HepG2 (cell line): ENCODE data around the gene SPAG4. TPM values are rescaled to one million over a fixed set of nuclear protein-coding genes. Genes with fewer than 3 reads are reported as not detected.
A peak's percentile ranks its signal among the peaks of the same experiment; 100 is the strongest.

Experiments used
- CHD2 ChIP-seq: IDR thresholded peaks from 2 replicates; pipeline ENCODE4 v1.6.1; 2011; ENCODE audit warnings: low read depth, low read length, improper control_type of control experiment
- GPBP1L1 ChIP-seq: sonication (generic); formaldehyde crosslinking; IDR thresholded peaks from 2 replicates; pipeline ENCODE4 v1.5.0; 2020; ENCODE audit warnings: mild to moderate bottlenecking, missing genetic modification reagents
- GTF2F1 ChIP-seq: fragments of 150-350 bp; IDR thresholded peaks from 2 replicates; pipeline ENCODE4 v1.6.1; 2014; ENCODE audit warnings: low read length
- HMG20A ChIP-seq: IDR thresholded peaks from 2 replicates; pipeline ENCODE4 v1.6.1; 2016; ENCODE audit warnings: borderline replicate concordance
- MIER3 ChIP-seq: IDR thresholded peaks from 2 replicates; pipeline ENCODE4 v1.6.1; 2016; ENCODE audit warnings: missing compliant biosample characterization, borderline replicate concordance
- NR2F2 ChIP-seq: IDR thresholded peaks from 2 replicates; pipeline ENCODE4 v1.6.1; 2012; ENCODE audit warnings: low read depth, inconsistent platforms, borderline replicate concordance
- POGK ChIP-seq: sonication (generic); formaldehyde crosslinking; conservative IDR thresholded peaks from 2 replicates; pipeline ENCODE4 v1.8.0; 2022; ENCODE audit warnings: mild to moderate bottlenecking, moderate library complexity, missing genetic modification reagents
- SRSF1 ChIP-seq: fragments of 200-400 bp; formaldehyde crosslinking; optimal IDR thresholded peaks from 2 replicates; pipeline ENCODE3; 2017; ENCODE audit warnings: mild to moderate bottlenecking, low read depth, low read length, moderate library complexity
- ZBTB21 ChIP-seq: sonication (generic); formaldehyde crosslinking; IDR thresholded peaks from 2 replicates; pipeline ENCODE4 v1.4.0; 2020; ENCODE audit warnings: missing genetic modification reagents
- ZBTB33 ChIP-seq: sonication (generic); formaldehyde crosslinking; IDR thresholded peaks from 2 replicates; pipeline ENCODE4 v1.4.0; 2020; ENCODE audit warnings: missing genetic modification reagents
- ZKSCAN5 ChIP-seq: sonication (generic); formaldehyde crosslinking; IDR thresholded peaks from 2 replicates; pipeline ENCODE4 v1.5.1; 2020; ENCODE audit warnings: mild to moderate bottlenecking, missing genetic modification reagents
- ZNF10 ChIP-seq: sonication (generic); formaldehyde crosslinking; IDR thresholded peaks from 2 replicates; pipeline ENCODE4 v1.4.0; 2020; ENCODE audit warnings: mild to moderate bottlenecking, low read depth, missing genetic modification reagents, borderline replicate concordance
- ZNF12 ChIP-seq: sonication (generic); formaldehyde crosslinking; IDR thresholded peaks from 2 replicates; pipeline ENCODE4 v1.5.0; 2020; ENCODE audit warnings: missing genetic modification reagents
- ZNF160 ChIP-seq: sonication (generic); formaldehyde crosslinking; IDR thresholded peaks from 2 replicates; pipeline ENCODE4 v1.8.0; 2022; ENCODE audit warnings: mild to moderate bottlenecking, inconsistent platforms, missing genetic modification reagents
- ZNF460 ChIP-seq: sonication (generic); formaldehyde crosslinking; IDR thresholded peaks from 2 replicates; pipeline ENCODE4 v1.5.1; 2020; ENCODE audit warnings: missing genetic modification reagents, mild to moderate bottlenecking, borderline replicate concordance
- ZNF496 ChIP-seq: sonication (generic); formaldehyde crosslinking; IDR thresholded peaks from 2 replicates; pipeline ENCODE4 v1.8.1; 2023; ENCODE audit warnings: mild to moderate bottlenecking, moderate library complexity, missing genetic modification reagents; ENCODE audit not compliant: insufficient replicate concordance
- ZNF556 ChIP-seq: sonication (generic); formaldehyde crosslinking; IDR thresholded peaks from 2 replicates; pipeline ENCODE4 v1.4.0; 2020; ENCODE audit warnings: mild to moderate bottlenecking, missing genetic modification reagents, borderline replicate concordance
- ZNF629 ChIP-seq: sonication (generic); formaldehyde crosslinking; conservative IDR thresholded peaks from 2 replicates; pipeline ENCODE4 v1.5.0; 2020; ENCODE audit warnings: missing genetic modification reagents
- ZNF788 ChIP-seq: sonication (generic); formaldehyde crosslinking; IDR thresholded peaks from 2 replicates; pipeline ENCODE4 v1.5.0; 2020; ENCODE audit warnings: mild to moderate bottlenecking, missing genetic modification reagents, borderline replicate concordance
- polyA plus RNA-seq, 8 experiments: library from polyadenylated mRNA; depleted of rRNA in 3 of 8; stranded (reverse) in 7 of 8; unstranded in 1 of 8; fragments of >200 nt; fragmentation: Illumina TruSeq in 4 of 8; extraction: Trizol in 4 of 8; gene quantifications; 2 replicates each; pipeline versions ENCODE4 v1.2.1 to v1.2.3, GENCODE V29; 2011 to 2016; ENCODE audit warnings: low read depth in 4 of 8, missing spikeins in 1 of 8, mixed read lengths in 1 of 8; ENCODE audit not compliant: insufficient read depth in 1 of 8
- total RNA-seq, 5 experiments: library from RNA; depleted of rRNA; stranded (reverse); fragments of >200 nt; fragmentation: Illumina TruSeq; extraction: Trizol; gene quantifications; 2 replicates each; pipeline ENCODE4 v1.2.3, GENCODE V29; 2016; ENCODE audit warnings: low read depth in 1 of 5
- TF ChIP-seq, protein P1 (sequence below): sonication (generic); formaldehyde crosslinking; IDR thresholded peaks from 2 replicates; pipeline ENCODE4 v1.8.0; 2022; ENCODE audit warnings: mild to moderate bottlenecking, missing genetic modification reagents, moderate library complexity
- TF ChIP-seq, protein P2 (sequence below): sonication (generic); formaldehyde crosslinking; IDR thresholded peaks from 2 replicates; pipeline ENCODE4 v1.5.1; 2020; ENCODE audit warnings: mild to moderate bottlenecking, moderate library complexity, missing genetic modification reagents

The SPAG4 gene
- total and polyA plus RNA-seq, 2 of the 13 experiments (the other 11 are each of a cell fraction or from before 2014, with no cell fraction given): 5.8 to 137 TPM

DNA sequence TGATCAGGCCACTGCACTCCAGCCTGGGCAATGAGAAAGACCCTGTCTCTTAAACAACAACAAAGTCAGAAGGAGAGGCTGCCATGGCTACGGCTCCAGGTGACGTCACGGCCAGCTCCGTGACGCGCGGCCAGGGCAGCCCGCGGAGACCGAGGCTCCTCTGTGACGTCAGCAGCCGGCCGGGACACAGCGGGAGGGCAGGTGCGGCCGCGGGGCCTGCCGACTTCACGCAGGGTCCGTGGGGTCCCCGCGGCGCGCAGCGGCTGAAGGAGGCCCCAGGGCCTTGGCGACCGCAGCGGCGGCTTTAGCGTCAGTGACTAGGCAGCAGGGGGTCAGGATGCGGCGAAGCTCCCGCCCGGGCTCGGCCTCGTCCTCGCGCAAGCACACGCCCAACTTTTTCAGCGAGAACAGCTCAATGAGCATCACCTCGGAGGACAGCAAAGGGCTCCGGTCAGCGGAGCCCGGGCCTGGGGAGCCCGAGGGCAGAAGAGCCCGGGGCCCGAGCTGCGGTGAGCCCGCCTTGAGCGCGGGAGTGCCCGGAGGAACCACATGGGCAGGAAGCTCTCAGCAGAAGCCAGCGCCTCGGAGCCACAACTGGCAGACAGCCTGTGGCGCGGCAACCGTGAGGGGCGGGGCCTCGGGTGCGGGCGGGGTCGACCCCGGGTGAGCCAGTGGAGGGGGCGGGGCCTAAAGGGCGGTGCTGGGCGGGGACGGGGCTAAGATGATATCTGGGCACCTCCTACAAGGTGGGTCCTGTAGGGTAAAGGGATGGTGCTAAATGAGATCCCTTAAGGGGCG, at the start of gene SPAG4 (continued):
- no peak; the same call in none of the 2 replicates for TF ChIP-seq POGK (CRISPR knock-in tag)
- peak; percentile 83 for TF ChIP-seq ZNF788 (CRISPR knock-in tag)
- no peak; the same call in 1 of the 2 replicates for TF ChIP-seq NR2F2
- TF ChIP-seq ZNF160: peak; percentile 94
- peak; percentile 86 for TF ChIP-seq ZKSCAN5 (CRISPR knock-in tag)
- TF ChIP-seq CHD2: no peak
- peak; percentile 16; the same call in 1 of the 2 replicates for TF ChIP-seq MIER3 (CRISPR knock-in tag)
- peak; percentile 79 for TF ChIP-seq ZNF460
- TF ChIP-seq HMG20A (CRISPR knock-in tag): no peak
- no peak for TF ChIP-seq GTF2F1
- TF ChIP-seq ZNF556: peak; percentile 83
- peak; percentile 29; the same call in 1 of the 2 replicates for TF ChIP-seq ZBTB33 (CRISPR knock-in tag)
- peak; percentile 98 for TF ChIP-seq ZBTB21 (CRISPR knock-in tag)
- TF ChIP-seq, protein P1, sequence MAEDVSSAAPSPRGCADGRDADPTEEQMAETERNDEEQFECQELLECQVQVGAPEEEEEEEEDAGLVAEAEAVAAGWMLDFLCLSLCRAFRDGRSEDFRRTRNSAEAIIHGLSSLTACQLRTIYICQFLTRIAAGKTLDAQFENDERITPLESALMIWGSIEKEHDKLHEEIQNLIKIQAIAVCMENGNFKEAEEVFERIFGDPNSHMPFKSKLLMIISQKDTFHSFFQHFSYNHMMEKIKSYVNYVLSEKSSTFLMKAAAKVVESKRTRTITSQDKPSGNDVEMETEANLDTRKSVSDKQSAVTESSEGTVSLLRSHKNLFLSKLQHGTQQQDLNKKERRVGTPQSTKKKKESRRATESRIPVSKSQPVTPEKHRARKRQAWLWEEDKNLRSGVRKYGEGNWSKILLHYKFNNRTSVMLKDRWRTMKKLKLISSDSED (CRISPR knock-in tag): peak; percentile 99
- no peak for TF ChIP-seq GPBP1L1 (CRISPR knock-in tag)
- TF ChIP-seq ZNF629 (CRISPR knock-in tag): peak; percentile 63; the same call in 1 of the 2 replicates
- no peak for TF ChIP-seq ZNF12
- no peak for TF ChIP-seq SRSF1
- TF ChIP-seq ZNF496 (CRISPR knock-in tag): no peak
- TF ChIP-seq, protein P2, sequence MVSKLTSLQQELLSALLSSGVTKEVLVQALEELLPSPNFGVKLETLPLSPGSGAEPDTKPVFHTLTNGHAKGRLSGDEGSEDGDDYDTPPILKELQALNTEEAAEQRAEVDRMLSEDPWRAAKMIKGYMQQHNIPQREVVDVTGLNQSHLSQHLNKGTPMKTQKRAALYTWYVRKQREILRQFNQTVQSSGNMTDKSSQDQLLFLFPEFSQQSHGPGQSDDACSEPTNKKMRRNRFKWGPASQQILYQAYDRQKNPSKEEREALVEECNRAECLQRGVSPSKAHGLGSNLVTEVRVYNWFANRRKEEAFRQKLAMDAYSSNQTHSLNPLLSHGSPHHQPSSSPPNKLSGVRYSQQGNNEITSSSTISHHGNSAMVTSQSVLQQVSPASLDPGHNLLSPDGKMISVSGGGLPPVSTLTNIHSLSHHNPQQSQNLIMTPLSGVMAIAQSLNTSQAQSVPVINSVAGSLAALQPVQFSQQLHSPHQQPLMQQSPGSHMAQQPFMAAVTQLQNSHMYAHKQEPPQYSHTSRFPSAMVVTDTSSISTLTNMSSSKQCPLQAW (CRISPR knock-in tag): peak; percentile 86
- no peak for TF ChIP-seq ZNF10 (CRISPR knock-in tag)
